Measurements from ENCODE around the gene PIEZO1.

Gene PIEZO1

GRCh38 chr16:88759245-88759975 lies 25.6 kb downstream of the PIEZO1 start:
- TF ChIP-seq ZFX (IDR thresholded peaks at IDR 0.05; ENCODE audit: borderline replicate concordance), result no peak
- TF ChIP-seq CTCF (IDR thresholded peaks at IDR 0.05), result peak; percentile 24
- peak overlapping the region; percentile 94 for H3K27ac ChIP-seq

DNA sequence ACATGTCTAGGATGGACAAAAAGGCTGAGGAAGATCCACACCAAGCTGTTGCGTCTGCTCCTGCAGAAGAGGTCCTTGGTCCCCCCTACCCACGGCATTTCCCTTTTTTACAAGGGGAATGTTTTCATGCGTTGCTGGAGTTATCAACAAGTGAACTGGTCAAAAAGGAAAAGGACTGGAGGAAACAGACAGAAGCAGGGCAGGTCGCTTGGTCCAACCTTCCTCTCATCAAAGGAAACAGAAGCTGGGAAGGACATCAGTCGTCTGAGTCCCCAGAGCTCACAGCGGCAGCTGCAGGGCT lies 26.1 kb downstream of the PIEZO1 start:
- TF ChIP-seq ZFX (IDR thresholded peaks at IDR 0.05; ENCODE audit: borderline replicate concordance) (no peak), CTCF (IDR thresholded peaks at IDR 0.05) (no peak)
- peak overlapping the region; percentile 94 for H3K27ac ChIP-seq

DNA sequence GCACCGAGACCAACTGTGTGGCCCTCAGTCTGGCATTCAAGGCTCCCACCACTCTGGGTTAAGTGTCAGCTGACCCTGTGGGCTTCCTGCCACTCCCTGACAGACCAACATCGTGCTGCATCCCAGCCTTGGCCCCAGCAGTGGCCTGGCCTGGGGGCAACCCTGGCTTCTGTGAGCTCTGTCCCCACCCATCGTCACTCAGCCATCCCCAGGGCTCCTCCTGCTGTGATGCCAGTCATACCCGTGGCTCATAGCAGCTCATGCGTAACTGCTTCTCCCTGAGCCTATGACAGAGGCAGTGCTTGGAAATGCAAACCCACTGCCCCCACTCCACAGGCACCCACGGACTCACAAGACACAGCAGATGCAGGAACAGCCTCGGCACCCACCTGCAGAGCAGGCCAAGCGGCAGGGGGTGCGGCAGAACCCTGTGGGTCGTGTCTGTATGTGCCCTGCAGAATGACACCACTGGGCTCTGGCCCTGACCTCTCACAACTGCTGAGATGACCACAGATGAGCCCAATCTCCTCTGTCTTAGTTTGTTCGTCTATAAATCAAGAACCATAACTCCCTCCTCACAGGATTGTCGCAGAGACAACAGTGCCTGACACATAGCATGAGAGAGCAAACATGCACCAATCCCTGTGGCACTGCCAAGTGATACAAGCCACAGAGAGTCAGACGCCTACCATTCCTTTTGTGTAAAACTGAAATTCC lies 26.6 kb downstream of the PIEZO1 start:
- no peak for TF ChIP-seq ZFX (IDR thresholded peaks at IDR 0.05; ENCODE audit: borderline replicate concordance)
- TF ChIP-seq CTCF (IDR thresholded peaks at IDR 0.05), result no peak
- peak overlapping the region; percentile 94 for H3K27ac ChIP-seq

DNA sequence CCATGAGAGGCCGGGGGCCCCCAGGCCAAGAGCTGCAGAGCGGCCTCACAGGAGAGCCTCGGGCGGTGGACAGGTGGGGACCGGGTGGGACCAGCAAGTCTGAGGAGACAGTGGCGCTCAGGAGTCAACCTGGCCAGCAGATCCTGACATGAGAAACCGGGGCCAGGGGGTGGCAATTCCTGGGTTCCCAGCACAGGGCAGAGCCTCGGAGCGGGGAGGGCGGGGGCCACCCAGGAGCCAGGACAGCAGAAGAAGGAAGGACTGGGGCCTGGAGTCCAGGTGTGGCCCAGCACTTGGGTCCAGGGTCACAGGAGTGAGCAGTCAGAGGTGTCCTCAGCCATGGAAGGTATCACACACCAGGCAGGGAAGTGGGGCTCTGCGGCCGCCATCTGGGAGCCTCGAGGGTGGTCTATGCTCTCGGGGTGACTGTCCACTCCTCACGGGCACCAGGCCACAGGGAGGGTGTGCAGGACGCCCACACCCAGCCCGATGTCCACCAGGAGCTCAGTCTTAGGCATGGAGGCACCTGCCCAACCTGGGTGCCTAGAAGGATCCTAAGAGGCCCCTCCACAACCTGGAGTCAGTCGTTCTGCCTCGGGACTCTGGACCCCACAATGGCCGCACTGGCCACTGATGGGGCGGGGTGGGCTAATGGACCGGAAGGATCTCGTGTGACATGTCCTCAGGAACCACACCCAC lies 29.1 kb downstream of the PIEZO1 start:
- H3K27ac ChIP-seq, result 0 out of 2 replicates have a peak overlapping the region, but pooled peaks have one; percentile 22
- TF ChIP-seq CTCF (IDR thresholded peaks at IDR 0.05) (no peak), ZFX (IDR thresholded peaks at IDR 0.05; ENCODE audit: borderline replicate concordance) (no peak)

DNA sequence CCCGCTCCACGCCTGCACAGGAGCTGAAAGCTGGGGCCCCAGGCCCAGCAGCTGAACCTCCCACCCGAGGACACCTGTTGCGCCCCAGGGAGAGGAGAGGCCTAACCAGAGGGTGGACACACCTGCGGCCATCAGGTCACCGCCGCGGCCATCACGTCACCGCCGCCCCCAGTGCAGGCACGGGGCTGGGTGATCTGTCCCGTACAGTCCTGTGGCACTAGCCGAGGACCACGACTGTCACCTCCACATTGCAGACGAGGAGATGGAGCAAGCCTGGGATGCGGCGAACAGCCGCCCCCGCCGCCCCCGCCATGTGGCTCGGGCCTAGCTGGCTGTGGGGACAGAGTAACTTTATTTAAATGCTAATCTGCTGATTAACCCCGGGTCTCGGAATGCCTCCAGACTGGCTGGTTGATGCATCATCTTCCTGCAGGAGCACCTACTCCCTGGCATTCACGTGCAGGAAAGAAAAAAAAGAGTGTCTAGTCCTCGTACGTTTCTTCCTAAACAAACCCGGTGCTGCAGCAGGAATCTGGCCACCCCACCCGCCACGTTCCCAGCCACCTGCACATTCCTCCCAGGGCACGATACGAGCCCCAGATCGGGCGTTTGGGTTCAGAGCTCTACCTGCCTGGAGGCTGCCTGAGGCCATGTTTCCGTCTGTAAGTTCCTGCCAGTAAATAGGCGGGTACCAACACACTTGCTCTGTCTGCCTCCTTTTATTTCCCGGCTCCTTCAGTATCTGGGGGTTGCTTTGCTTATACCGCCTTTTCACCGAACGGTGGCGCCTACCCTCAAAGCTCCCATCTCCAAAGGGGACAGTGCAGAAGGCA lies 29.9 kb downstream of the PIEZO1 start:
- H3K27ac ChIP-seq, result 0 out of 2 replicates have a peak overlapping the region, but pooled peaks have one; percentile 22
- TF ChIP-seq CTCF (IDR thresholded peaks at IDR 0.05), result no peak
- TF ChIP-seq ZFX (IDR thresholded peaks at IDR 0.05; ENCODE audit: borderline replicate concordance), result no peak

DNA sequence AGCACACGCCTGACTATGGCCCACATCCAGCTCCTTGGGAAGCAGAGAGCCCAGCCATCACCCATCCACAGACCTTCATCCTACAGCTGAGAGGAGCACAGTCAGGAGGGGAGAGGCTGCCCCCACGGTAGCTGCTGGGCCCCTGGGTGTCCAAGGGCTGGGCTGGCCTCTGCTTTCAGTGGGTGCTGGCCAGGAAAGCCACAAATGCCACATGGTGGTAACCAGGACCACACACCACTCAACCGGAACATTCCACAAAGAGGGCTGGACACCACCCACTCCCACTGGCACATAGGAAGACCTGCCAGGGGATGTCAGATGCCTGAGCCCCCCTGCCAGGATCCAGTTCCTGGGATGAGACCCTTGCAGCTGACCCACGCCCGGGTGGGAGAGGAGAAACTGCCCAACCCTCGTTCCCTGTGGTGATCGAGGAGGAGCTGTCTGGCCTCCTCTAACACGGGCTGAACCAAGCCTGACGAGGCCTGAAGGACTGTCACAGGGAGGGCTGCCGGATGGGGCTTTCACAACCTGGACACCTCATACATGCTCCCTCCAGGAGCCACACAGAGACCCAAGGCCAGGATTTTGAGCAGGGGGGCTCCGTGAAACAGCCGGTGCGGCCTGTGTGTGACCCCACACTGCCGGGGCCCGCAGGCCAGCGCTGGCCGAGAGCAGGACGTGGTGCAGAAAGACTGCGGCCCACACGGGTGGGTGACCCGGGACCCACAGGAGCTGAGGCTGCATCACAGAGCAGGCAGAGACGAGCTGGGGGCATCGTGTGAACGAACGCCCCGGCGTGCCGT lies 30.7 kb downstream of the PIEZO1 start:
- TF ChIP-seq ZFX (IDR thresholded peaks at IDR 0.05; ENCODE audit: borderline replicate concordance), result no peak
- no peak for TF ChIP-seq CTCF (IDR thresholded peaks at IDR 0.05)
- no peak overlapping the region for H3K27ac ChIP-seq

Measured in 22Rv1 (cell line).